Measurements from ENCODE around the gene SIGLEC9.

The SIGLEC9 gene

DNA sequence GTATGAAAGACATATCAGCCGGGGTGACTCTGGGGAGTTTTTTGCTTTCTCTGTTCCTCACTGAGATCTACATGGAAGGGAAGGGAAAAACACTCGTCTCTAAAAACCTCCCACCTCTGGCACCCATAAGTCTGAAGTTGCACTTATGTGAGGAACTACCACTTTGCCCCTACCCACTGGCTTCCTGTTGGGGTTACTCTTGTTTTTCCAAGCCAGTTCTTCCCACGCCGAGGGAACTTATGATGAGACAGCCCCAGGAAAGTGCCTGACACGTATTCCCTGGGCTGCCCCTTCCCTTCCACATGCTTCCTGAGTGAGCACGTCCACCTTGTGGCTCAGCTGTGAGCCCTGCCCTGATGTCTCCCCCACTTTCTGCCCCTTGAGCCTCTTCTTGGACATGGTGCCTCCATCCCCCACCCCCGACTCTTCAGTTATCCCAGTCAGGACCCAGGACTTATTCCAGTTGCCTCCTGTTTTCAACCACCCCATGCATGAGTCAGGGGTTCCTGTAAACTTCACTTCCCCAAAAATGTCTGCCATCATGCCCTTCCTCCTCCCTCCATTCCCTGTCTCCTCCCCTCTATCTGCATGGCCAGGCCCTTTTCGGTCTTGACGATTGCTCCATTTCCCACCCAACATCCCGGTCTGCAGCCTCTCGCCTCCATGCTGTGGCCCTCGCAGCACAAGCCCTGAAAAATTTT lies 12.3 kb downstream of the SIGLEC9 start:
- TF ChIP-seq, protein P1, sequence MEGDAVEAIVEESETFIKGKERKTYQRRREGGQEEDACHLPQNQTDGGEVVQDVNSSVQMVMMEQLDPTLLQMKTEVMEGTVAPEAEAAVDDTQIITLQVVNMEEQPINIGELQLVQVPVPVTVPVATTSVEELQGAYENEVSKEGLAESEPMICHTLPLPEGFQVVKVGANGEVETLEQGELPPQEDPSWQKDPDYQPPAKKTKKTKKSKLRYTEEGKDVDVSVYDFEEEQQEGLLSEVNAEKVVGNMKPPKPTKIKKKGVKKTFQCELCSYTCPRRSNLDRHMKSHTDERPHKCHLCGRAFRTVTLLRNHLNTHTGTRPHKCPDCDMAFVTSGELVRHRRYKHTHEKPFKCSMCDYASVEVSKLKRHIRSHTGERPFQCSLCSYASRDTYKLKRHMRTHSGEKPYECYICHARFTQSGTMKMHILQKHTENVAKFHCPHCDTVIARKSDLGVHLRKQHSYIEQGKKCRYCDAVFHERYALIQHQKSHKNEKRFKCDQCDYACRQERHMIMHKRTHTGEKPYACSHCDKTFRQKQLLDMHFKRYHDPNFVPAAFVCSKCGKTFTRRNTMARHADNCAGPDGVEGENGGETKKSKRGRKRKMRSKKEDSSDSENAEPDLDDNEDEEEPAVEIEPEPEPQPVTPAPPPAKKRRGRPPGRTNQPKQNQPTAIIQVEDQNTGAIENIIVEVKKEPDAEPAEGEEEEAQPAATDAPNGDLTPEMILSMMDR (IDR thresholded peaks at IDR 0.05; ENCODE audit: low read length) = no peak
- no peak for TF ChIP-seq EZH2 (optimal IDR thresholded peaks at IDR 0.05; ENCODE audit: low read depth, low read length)
- TF ChIP-seq EZH2phosphoT487 (IDR thresholded peaks at IDR 0.05; ENCODE audit: low read length) = no peak
- no peak overlapping the region for H3K4me3 ChIP-seq (ENCODE audit: low read length)
- no peaks in the 10 kb centered on the region for H4K20me1 ChIP-seq (ENCODE audit: insufficient read depth, low read length)
- H3K4me2 ChIP-seq (ENCODE audit: low read depth, low read length) = no peak overlapping the region
- no peaks in the 10 kb centered on the region for H3K79me2 ChIP-seq (ENCODE audit: low read length)
- H2AFZ ChIP-seq (ENCODE audit: low read length) = no peak overlapping the region
- no peak for DNase-seq
- no peaks in the 10 kb centered on the region for H3K4me1 ChIP-seq (ENCODE audit: low read length)
- no peaks in the 10 kb centered on the region for H3K36me3 ChIP-seq (replicated peaks; ENCODE audit: insufficient read depth, low read length)
- no peaks in the 10 kb centered on the region for H3K9me2 ChIP-seq (replicated peaks; ENCODE audit: insufficient read depth, low read length)
- H3K9ac ChIP-seq (ENCODE audit: low read length) = no peak overlapping the region
- H3K9me3 ChIP-seq (replicated peaks; ENCODE audit: insufficient read depth, low read length) = no peaks in the 10 kb centered on the region
- no peak overlapping the region for H3K27ac ChIP-seq (ENCODE audit: low read length)
- H3F3A ChIP-seq (ENCODE audit: insufficient read depth, low read length) = no peaks in the 10 kb centered on the region
- peaks cover 30% of the 10 kb centered on the region for H3K27me3 ChIP-seq (replicated peaks; ENCODE audit: insufficient read depth, low read length)

GRCh38 chr19:51137792-51138425 lies 13.2 kb downstream of the SIGLEC9 start:
- Histone ChIP-seq H2AFZ (ENCODE audit: low read length) (no peak overlapping the region), H3K79me2 (ENCODE audit: low read length) (no peaks in the 10 kb centered on the region), H3K9me3 (replicated peaks; ENCODE audit: insufficient read depth, low read length) (no peaks in the 10 kb centered on the region), H3F3A (ENCODE audit: insufficient read depth, low read length) (no peaks in the 10 kb centered on the region), H3K4me2 (ENCODE audit: low read depth, low read length) (no peak overlapping the region), H3K4me1 (ENCODE audit: low read length) (no peaks in the 10 kb centered on the region), H3K27ac (ENCODE audit: low read length) (no peak overlapping the region), H3K9me2 (replicated peaks; ENCODE audit: insufficient read depth, low read length) (no peaks in the 10 kb centered on the region), H3K36me3 (replicated peaks; ENCODE audit: insufficient read depth, low read length) (no peaks in the 10 kb centered on the region), H3K4me3 (ENCODE audit: low read length) (no peak overlapping the region), H3K9ac (ENCODE audit: low read length) (no peak overlapping the region), H3K27me3 (replicated peaks; ENCODE audit: insufficient read depth, low read length) (peaks cover 30% of the 10 kb centered on the region), H4K20me1 (ENCODE audit: insufficient read depth, low read length) (no peaks in the 10 kb centered on the region)
- TF ChIP-seq EZH2phosphoT487 (IDR thresholded peaks at IDR 0.05; ENCODE audit: low read length) (no peak), EZH2 (optimal IDR thresholded peaks at IDR 0.05; ENCODE audit: low read depth, low read length) (no peak)
- TF ChIP-seq, protein P1 (IDR thresholded peaks at IDR 0.05; ENCODE audit: low read length) = no peak
- no peak for DNase-seq

DNA sequence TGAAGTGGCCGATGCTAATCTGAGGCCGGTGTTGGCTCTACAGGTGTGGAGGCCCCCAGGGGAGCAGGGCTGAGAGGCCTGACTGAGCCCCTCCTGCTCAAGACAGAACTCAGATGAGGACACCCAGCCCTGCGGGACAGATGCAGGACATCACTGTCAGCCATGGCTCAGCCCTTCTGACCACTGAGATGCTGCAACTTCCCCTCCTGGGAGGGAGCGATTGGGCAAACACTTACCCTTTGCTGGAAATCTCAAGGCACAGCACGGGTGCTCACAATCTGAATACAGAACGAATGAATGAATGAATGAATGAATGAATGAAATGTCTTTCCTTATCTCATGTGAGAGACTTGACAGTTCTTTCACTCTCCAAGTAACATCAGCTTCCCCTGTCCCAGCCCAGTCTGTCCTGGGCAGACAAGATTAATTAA lies 13.9 kb downstream of the SIGLEC9 start:
- no peak overlapping the region for H3K4me3 ChIP-seq (ENCODE audit: low read length)
- no peak for DNase-seq
- H3K36me3 ChIP-seq (replicated peaks; ENCODE audit: insufficient read depth, low read length) = no peaks in the 10 kb centered on the region
- no peak overlapping the region for H2AFZ ChIP-seq (ENCODE audit: low read length)
- TF ChIP-seq, protein P1 (IDR thresholded peaks at IDR 0.05; ENCODE audit: low read length) = no peak
- TF ChIP-seq EZH2 (optimal IDR thresholded peaks at IDR 0.05; ENCODE audit: low read depth, low read length) = no peak
- TF ChIP-seq EZH2phosphoT487 (IDR thresholded peaks at IDR 0.05; ENCODE audit: low read length) = no peak
- no peaks in the 10 kb centered on the region for H3F3A ChIP-seq (ENCODE audit: insufficient read depth, low read length)
- no peaks in the 10 kb centered on the region for H4K20me1 ChIP-seq (ENCODE audit: insufficient read depth, low read length)
- no peak overlapping the region for H3K9ac ChIP-seq (ENCODE audit: low read length)
- no peak overlapping the region for H3K27ac ChIP-seq (ENCODE audit: low read length)
- H3K4me1 ChIP-seq (ENCODE audit: low read length) = no peaks in the 10 kb centered on the region
- H3K9me3 ChIP-seq (replicated peaks; ENCODE audit: insufficient read depth, low read length) = no peaks in the 10 kb centered on the region
- no peaks in the 10 kb centered on the region for H3K79me2 ChIP-seq (ENCODE audit: low read length)
- peaks cover 30% of the 10 kb centered on the region for H3K27me3 ChIP-seq (replicated peaks; ENCODE audit: insufficient read depth, low read length)
- H3K9me2 ChIP-seq (replicated peaks; ENCODE audit: insufficient read depth, low read length) = no peaks in the 10 kb centered on the region
- no peak overlapping the region for H3K4me2 ChIP-seq (ENCODE audit: low read depth, low read length)

Data from MM.1S (cell line).